AG09309 (cell line): ENCODE results near the gene C4orf54.

ENCODE experiments used
- DNase-seq: peaks from one replicate; pipeline ENCODE4 v3.0.0-alpha.2; 2010; ENCODE audit warnings: low read depth
- H3K4me3 ChIP-seq: 2 replicates; pipeline ENCODE4 v1.5.1; 2011; ENCODE audit warnings: mild to moderate bottlenecking, low read depth, low read length, moderate library complexity; ENCODE audit not compliant: control insufficient read depth
- CTCF ChIP-seq: IDR thresholded peaks from 2 replicates; pipeline ENCODE4 v1.5.1; 2011; ENCODE audit warnings: mild to moderate bottlenecking, low read depth, low read length, inconsistent platforms; ENCODE audit not compliant: insufficient read depth, control insufficient read depth; ENCODE audit errors: missing control alignments

Gene C4orf54

GRCh38 chr4:99629962-99630554, 27.6 kb downstream of the C4orf54 start:
- DNase-seq, result no peak
- H3K4me3 ChIP-seq, result no peak overlapping the region
- no peak for TF ChIP-seq CTCF

- no peak overlapping the region for H3K4me3 ChIP-seq
- no peak for TF ChIP-seq CTCF
- DNase-seq, result no peak
Measured at GRCh38 chr4:99628040-99628439, 29.6 kb downstream of the C4orf54 start.

GRCh38 chr4:99625369-99625768, 32.3 kb downstream of the C4orf54 start:
- TF ChIP-seq CTCF, result no peak
- DNase-seq, result no peak
- no peak overlapping the region for H3K4me3 ChIP-seq

GRCh38 chr4:99624141-99624719, 33.4 kb downstream of the C4orf54 start:
- TF ChIP-seq CTCF, result no peak
- no peak for DNase-seq
- H3K4me3 ChIP-seq, result no peak overlapping the region

- no peak for DNase-seq
- no peak for TF ChIP-seq CTCF
- H3K4me3 ChIP-seq, result no peak overlapping the region
Measured at GRCh38 chr4:99622341-99622740, 35.3 kb downstream of the C4orf54 start.

GRCh38 chr4:99617374-99617773, 40.3 kb downstream of the C4orf54 start:
- no peak for TF ChIP-seq CTCF
- no peak overlapping the region for H3K4me3 ChIP-seq
- no peak for DNase-seq

- TF ChIP-seq CTCF, result no peak
- H3K4me3 ChIP-seq, result no peak overlapping the region
- no peak for DNase-seq
Measured at GRCh38 chr4:99615170-99615820, 42.3 kb downstream of the C4orf54 start.
